GM19467 (cell line): ENCODE data around the gene ARID3B.
"Not testable (repeated sequence)": the region's sequence is repeated elsewhere in the genome, so short reads cannot be mapped to it uniquely, and the experiment has no call there.

Source experiments
- ATAC-seq: cut with Tn5 transposase; IDR thresholded peaks from one replicate; pipeline ENCODE4 v1.9.1; 2021; ENCODE audit warnings: mild to moderate bottlenecking, moderate library complexity; ENCODE audit not compliant: unreplicated experiment

The ARID3B gene

GRCh38 chr15:74618841-74619596 lies 78.0 kb downstream of the ARID3B start:
- no peak for ATAC-seq

- ATAC-seq, result no peak
Measured at GRCh38 chr15:74619916-74620635, 79.1 kb downstream of the ARID3B start.

GRCh38 chr15:74620636-74621545 lies 79.9 kb downstream of the ARID3B start:
- ATAC-seq, result no peak

GRCh38 chr15:74621546-74621920 lies 80.5 kb downstream of the ARID3B start:
- no peak for ATAC-seq

GRCh38 chr15:74621936-74622335 lies 80.9 kb downstream of the ARID3B start:
- ATAC-seq, result no peak

GRCh38 chr15:74622758-74623157 lies 81.7 kb downstream of the ARID3B start:
- no peak for ATAC-seq

- ATAC-seq, result no peak
Measured at GRCh38 chr15:74624020-74624602, 83.1 kb downstream of the ARID3B start.

- no peak for ATAC-seq
Measured at GRCh38 chr15:74625693-74626092, 84.7 kb downstream of the ARID3B start.

- no peak for ATAC-seq
Measured at GRCh38 chr15:74626336-74626735, 85.3 kb downstream of the ARID3B start.

- no peak for ATAC-seq
Measured at GRCh38 chr15:74626752-74627692, 86.0 kb downstream of the ARID3B start.

GRCh38 chr15:74627766-74628165 lies 86.7 kb downstream of the ARID3B start:
- no peak for ATAC-seq

GRCh38 chr15:74628199-74628598 lies 87.2 kb downstream of the ARID3B start:
- ATAC-seq, result no peak

GRCh38 chr15:74628949-74629348 lies 87.9 kb downstream of the ARID3B start:
- ATAC-seq, result no peak

GRCh38 chr15:74629696-74630095 lies 88.7 kb downstream of the ARID3B start:
- not testable (repeated sequence) for ATAC-seq

GRCh38 chr15:74630284-74631086 lies 89.5 kb downstream of the ARID3B start:
- ATAC-seq, result no peak

GRCh38 chr15:74631087-74631385 lies 90.0 kb downstream of the ARID3B start:
- ATAC-seq, result no peak

GRCh38 chr15:74631408-74631807 lies 90.4 kb downstream of the ARID3B start:
- ATAC-seq, result no peak

- no peak for ATAC-seq
Measured at GRCh38 chr15:74631935-74632560, 91.0 kb downstream of the ARID3B start.

GRCh38 chr15:74632601-74633000 lies 91.6 kb downstream of the ARID3B start:
- no peak for ATAC-seq
